ENCODE data around the gene PAFAH1B1. TPM values are rescaled to one million over a fixed set of nuclear protein-coding genes. Genes with fewer than 3 reads are reported as not detected.

Gene PAFAH1B1
- total and polyA plus RNA-seq, 2 experiments from 2014 or later: 69.9 to 71.7 TPM

- Histone ChIP-seq H3K4me1 (ENCODE audit: insufficient read depth) (peaks cover 21% of the 10 kb centered on the region), H2AFZ (no peak overlapping the region), H3K36me3 (ENCODE audit: insufficient read depth) (no peaks in the 10 kb centered on the region), H4K20me1 (replicated peaks; ENCODE audit: insufficient read depth) (no peaks in the 10 kb centered on the region), H3K4me3 (no peak overlapping the region), H3K9me2 (ENCODE audit: insufficient read depth) (no peaks in the 10 kb centered on the region), H3K79me2 (replicated peaks; ENCODE audit: insufficient read depth) (no peaks in the 10 kb centered on the region), H3F3A (replicated peaks; ENCODE audit: low read depth) (0 out of 2 replicates have a peak, but pooled peaks cover 4% of the 10 kb centered on the region), H3K27ac (ENCODE audit: low read depth) (no peak overlapping the region), H3K27me3 (ENCODE audit: insufficient read depth) (no peaks in the 10 kb centered on the region), H3K4me2 (peak overlapping the region; percentile 43)
- Mint-ChIP-seq H3K36me3 (ENCODE audit: low read depth) (no peaks in the 10 kb centered on the region), H3K27me3 (ENCODE audit: insufficient read depth, low read depth, poor library complexity) (peaks cover 23% of the 10 kb centered on the region), H3K27ac (no peak overlapping the region), H3K9me3 (no peaks in the 10 kb centered on the region), H3K4me3 (no peak overlapping the region), H3K4me1 (peaks cover 18% of the 10 kb centered on the region)
- no peak for ATAC-seq
- DNase-seq (ENCODE audit: low spot score): no peak
- TF ChIP-seq STAT1 (IDR thresholded peaks at IDR 0.05; ENCODE audit: unreplicated experiment) (no peak), JUNB (IDR thresholded peaks at IDR 0.05; ENCODE audit: unreplicated experiment) (no peak), EZH2 (IDR thresholded peaks at IDR 0.05; ENCODE audit: low read depth, unreplicated experiment) (no peak), EZH2phosphoT487 (IDR thresholded peaks at IDR 0.05; ENCODE audit: unreplicated experiment) (no peak), CREB1 (CRISPR knock-in tag; IDR thresholded peaks at IDR 0.05; ENCODE audit: low read depth) (no peak)
- TF ChIP-seq, protein P1, sequence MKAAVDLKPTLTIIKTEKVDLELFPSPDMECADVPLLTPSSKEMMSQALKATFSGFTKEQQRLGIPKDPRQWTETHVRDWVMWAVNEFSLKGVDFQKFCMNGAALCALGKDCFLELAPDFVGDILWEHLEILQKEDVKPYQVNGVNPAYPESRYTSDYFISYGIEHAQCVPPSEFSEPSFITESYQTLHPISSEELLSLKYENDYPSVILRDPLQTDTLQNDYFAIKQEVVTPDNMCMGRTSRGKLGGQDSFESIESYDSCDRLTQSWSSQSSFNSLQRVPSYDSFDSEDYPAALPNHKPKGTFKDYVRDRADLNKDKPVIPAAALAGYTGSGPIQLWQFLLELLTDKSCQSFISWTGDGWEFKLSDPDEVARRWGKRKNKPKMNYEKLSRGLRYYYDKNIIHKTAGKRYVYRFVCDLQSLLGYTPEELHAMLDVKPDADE (IDR thresholded peaks at IDR 0.05): no peak
Observed at GRCh38 chr17:2719861-2720260, 126.4 kb downstream of the PAFAH1B1 start.

- H3K27ac ChIP-seq (ENCODE audit: low read depth): no peak overlapping the region
- H3K4me1 ChIP-seq (ENCODE audit: insufficient read depth): peaks cover 28% of the 10 kb centered on the region
- H4K20me1 ChIP-seq (replicated peaks; ENCODE audit: insufficient read depth): peaks cover 3% of the 10 kb centered on the region; the same call in 1 of the 2 replicates
- peaks cover 10% of the 10 kb centered on the region for H3F3A ChIP-seq (replicated peaks; ENCODE audit: low read depth)
- Mint-ChIP-seq H3K27me3 (ENCODE audit: insufficient read depth, low read depth, poor library complexity) (peaks cover 26% of the 10 kb centered on the region), H3K4me1 (peaks cover 22% of the 10 kb centered on the region), H3K27ac (no peak overlapping the region), H3K4me3 (no peak overlapping the region), H3K9me3 (no peaks in the 10 kb centered on the region), H3K36me3 (ENCODE audit: low read depth) (no peaks in the 10 kb centered on the region; the same call in 2 of the 3 replicates)
- no peak overlapping the region for H3K4me3 ChIP-seq
- H3K79me2 ChIP-seq (replicated peaks; ENCODE audit: insufficient read depth): no peaks in the 10 kb centered on the region
- DNase-seq (ENCODE audit: low spot score) (no peak), ATAC-seq (no peak)
- no peak overlapping the region for H3K4me2 ChIP-seq
- no peaks in the 10 kb centered on the region for H3K9me2 ChIP-seq (ENCODE audit: insufficient read depth)
- H3K27me3 ChIP-seq (ENCODE audit: insufficient read depth): peaks cover 3% of the 10 kb centered on the region; the same call in 1 of the 2 replicates
- H3K36me3 ChIP-seq (ENCODE audit: insufficient read depth): no peaks in the 10 kb centered on the region
- no peak overlapping the region for H2AFZ ChIP-seq
- TF ChIP-seq EZH2 (IDR thresholded peaks at IDR 0.05; ENCODE audit: low read depth, unreplicated experiment): no peak
- TF ChIP-seq JUNB (IDR thresholded peaks at IDR 0.05; ENCODE audit: unreplicated experiment): no peak
- TF ChIP-seq STAT1 (IDR thresholded peaks at IDR 0.05; ENCODE audit: unreplicated experiment): no peak
- TF ChIP-seq NANOG (IDR thresholded peaks at IDR 0.05; ENCODE audit: borderline replicate concordance): no peak
- TF ChIP-seq CREB1 (CRISPR knock-in tag; IDR thresholded peaks at IDR 0.05; ENCODE audit: low read depth): no peak
- no peak for TF ChIP-seq ZNF114 (CRISPR knock-in tag; IDR thresholded peaks at IDR 0.05)
- no peak for TF ChIP-seq ZNF331 (CRISPR knock-in tag; IDR thresholded peaks at IDR 0.05; ENCODE audit: low read depth)
- no peak for TF ChIP-seq CTCF (conservative IDR thresholded peaks at IDR 0.05; ENCODE audit: low read depth in 2 of 2)
- TF ChIP-seq POLR2AphosphoS5 (IDR thresholded peaks at IDR 0.05; ENCODE audit: low read depth): no peak
- no peak for TF ChIP-seq ZNF462 (CRISPR knock-in tag; IDR thresholded peaks at IDR 0.05)
- TF ChIP-seq EZH2phosphoT487 (IDR thresholded peaks at IDR 0.05; ENCODE audit: unreplicated experiment): no peak
Observed at GRCh38 chr17:2721603-2722002, 128.1 kb downstream of the PAFAH1B1 start.

Measured in GM23338 (cell line).